ENCODE data around the gene P2RX1. TPM values are rescaled to one million over a fixed set of nuclear protein-coding genes. Genes with fewer than 3 reads are reported as not detected.
A peak's percentile ranks its signal among the peaks of the same experiment; 100 is the strongest.

The P2RX1 gene
- total RNA-seq, 4 donors from 2014 or later = 0.82 to 11.2 (median 7.0) TPM

DNA sequence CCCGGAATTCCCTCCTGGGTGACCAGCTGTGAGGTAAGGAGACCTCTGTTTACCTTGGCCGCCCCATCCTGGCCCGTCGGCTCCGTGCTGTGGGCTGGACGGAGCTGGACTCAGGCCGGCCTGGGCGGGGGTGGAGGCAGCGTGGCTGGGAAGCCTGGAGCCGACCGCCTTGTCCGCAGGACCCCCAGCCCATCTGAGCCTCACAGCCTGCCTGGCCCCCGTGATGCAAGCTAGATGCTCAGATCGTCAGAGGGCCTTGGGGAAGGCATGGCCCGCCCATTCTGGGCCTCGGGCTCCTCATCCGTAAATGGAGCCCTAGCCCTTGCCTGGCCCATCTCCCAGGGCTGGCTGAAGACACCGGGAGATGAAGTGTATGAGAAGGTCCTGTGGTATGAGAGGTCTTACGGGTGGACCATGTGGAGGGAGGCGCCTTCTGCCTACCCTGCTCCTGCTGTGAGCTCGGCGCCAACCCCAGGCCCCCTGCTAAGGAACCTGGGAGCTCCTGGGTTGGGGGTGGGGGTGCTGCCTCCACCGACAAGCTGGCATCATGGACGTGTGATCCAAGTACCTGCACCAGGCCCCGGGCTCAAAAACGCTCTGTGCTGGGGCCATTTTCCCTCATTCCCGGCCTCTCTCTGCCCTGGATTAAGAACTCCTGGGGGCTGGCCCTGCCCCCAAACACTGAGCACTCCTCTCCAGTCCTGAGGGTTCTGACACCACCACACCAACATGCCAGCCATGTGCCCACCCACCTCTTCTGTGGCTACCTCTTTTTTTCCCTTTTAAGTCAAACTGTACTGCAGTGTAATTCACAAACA is 5.4 kb upstream of the P2RX1 start:
- TF ChIP-seq EP300 (IDR thresholded peaks at IDR 0.05; ENCODE audit: low read depth) (no peak), POLR2A (IDR thresholded peaks at IDR 0.05) (no peak), POLR2AphosphoS5 (IDR thresholded peaks at IDR 0.05) (no peak)
- TF ChIP-seq, protein P1, sequence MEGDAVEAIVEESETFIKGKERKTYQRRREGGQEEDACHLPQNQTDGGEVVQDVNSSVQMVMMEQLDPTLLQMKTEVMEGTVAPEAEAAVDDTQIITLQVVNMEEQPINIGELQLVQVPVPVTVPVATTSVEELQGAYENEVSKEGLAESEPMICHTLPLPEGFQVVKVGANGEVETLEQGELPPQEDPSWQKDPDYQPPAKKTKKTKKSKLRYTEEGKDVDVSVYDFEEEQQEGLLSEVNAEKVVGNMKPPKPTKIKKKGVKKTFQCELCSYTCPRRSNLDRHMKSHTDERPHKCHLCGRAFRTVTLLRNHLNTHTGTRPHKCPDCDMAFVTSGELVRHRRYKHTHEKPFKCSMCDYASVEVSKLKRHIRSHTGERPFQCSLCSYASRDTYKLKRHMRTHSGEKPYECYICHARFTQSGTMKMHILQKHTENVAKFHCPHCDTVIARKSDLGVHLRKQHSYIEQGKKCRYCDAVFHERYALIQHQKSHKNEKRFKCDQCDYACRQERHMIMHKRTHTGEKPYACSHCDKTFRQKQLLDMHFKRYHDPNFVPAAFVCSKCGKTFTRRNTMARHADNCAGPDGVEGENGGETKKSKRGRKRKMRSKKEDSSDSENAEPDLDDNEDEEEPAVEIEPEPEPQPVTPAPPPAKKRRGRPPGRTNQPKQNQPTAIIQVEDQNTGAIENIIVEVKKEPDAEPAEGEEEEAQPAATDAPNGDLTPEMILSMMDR (IDR thresholded peaks at IDR 0.05) = no peak
- H3K4me1 ChIP-seq = peaks cover 10 to 23% (median 14%) of the 10 kb centered on the region in 4 donors
- peak overlapping the region in 1 of 4 donors; percentile 36 for H3K27ac ChIP-seq
- no peak for DNase-seq
- H3K4me3 ChIP-seq = no peak overlapping the region
- H3K27me3 ChIP-seq = no peaks in the 10 kb centered on the region
- no peaks in the 10 kb centered on the region for H3K36me3 ChIP-seq
- intact Hi-C loops (cut with DNase I; ENCODE audit: low total_unique reads) = no loop called here
- in situ Hi-C loops (cut with MboI; ENCODE audit: low pct_ligation_motif_present in 1 of 4, low pct_unique_long_range_greater_than_20kb in 1 of 4, low sequenced_read_pairs in 3 of 4) = no loop called here
- WGBS, 2 donors (ENCODE audit: low coverage in 1 of 2) = 79% methylated on average over 22 of the region's 27 CpGs; no CpG with 5 or more reads in 1 of the 2 donors
- no peaks in the 10 kb centered on the region for H3K9me3 ChIP-seq

- intact Hi-C loops (cut with DNase I; ENCODE audit: low total_unique reads) (no loop called here), in situ Hi-C loops (cut with MboI; ENCODE audit: low pct_ligation_motif_present in 1 of 4, low pct_unique_long_range_greater_than_20kb in 1 of 4, low sequenced_read_pairs in 3 of 4) (no loop called here)
- no peak for DNase-seq
- no peak for TF ChIP-seq EP300 (IDR thresholded peaks at IDR 0.05; ENCODE audit: low read depth)
- TF ChIP-seq POLR2AphosphoS5 (IDR thresholded peaks at IDR 0.05) = no peak
- TF ChIP-seq, protein P1 (IDR thresholded peaks at IDR 0.05) = no peak
- TF ChIP-seq POLR2A (IDR thresholded peaks at IDR 0.05) = no peak
- Histone ChIP-seq H3K4me3 (no peak overlapping the region), H3K4me1 (peaks cover 17 to 30% (median 21%) of the 10 kb centered on the region in 4 donors), H3K9me3 (no peaks in the 10 kb centered on the region), H3K36me3 (no peaks in the 10 kb centered on the region), H3K27me3 (no peaks in the 10 kb centered on the region), H3K27ac (peak overlapping the region in 1 of 4 donors; percentile 36)
- WGBS, 2 donors (ENCODE audit: low coverage in 1 of 2) = 88% methylated on average over 16 of the region's 16 CpGs; no CpG with 5 or more reads in 1 of the 2 donors
These were observed 4.7 kb upstream of the P2RX1 start for GRCh38 chr17:3921006-3921405.

- intact Hi-C loops (cut with DNase I; ENCODE audit: low total_unique reads) = loop anchor here (10.0 kb wide), 1 partner anchor 86 kb away; no protein-coding TSS in a partner anchor
These were observed 2.9 kb upstream of the P2RX1 start for GRCh38 chr17:3919123-3919624.

More at GRCh38 chr17:3919123-3919624, 2.9 kb upstream of the P2RX1 start:
- Histone ChIP-seq H3K27me3 (no peaks in the 10 kb centered on the region), H3K36me3 (no peaks in the 10 kb centered on the region), H3K27ac (peak overlapping the region; percentile 51 to 61 (median 58)), H3K4me1 (peaks cover 19 to 37% (median 27%) of the 10 kb centered on the region in 4 donors), H3K4me3 (no peak overlapping the region), H3K9me3 (no peaks in the 10 kb centered on the region)
- TF ChIP-seq, protein P1 (IDR thresholded peaks at IDR 0.05) = no peak
- no peak for TF ChIP-seq POLR2AphosphoS5 (IDR thresholded peaks at IDR 0.05)
- no peak for TF ChIP-seq POLR2A (IDR thresholded peaks at IDR 0.05)
- no peak for TF ChIP-seq EP300 (IDR thresholded peaks at IDR 0.05; ENCODE audit: low read depth)
- no peak for DNase-seq
- 89% methylated on average over 16 of the region's 22 CpGs; no CpG with 5 or more reads in 1 of the 2 donors for WGBS, 2 donors (ENCODE audit: low coverage in 1 of 2)
- in situ Hi-C loops (cut with MboI; ENCODE audit: low pct_ligation_motif_present in 1 of 4, low pct_unique_long_range_greater_than_20kb in 1 of 4, low sequenced_read_pairs in 3 of 4) = loop anchor here in 1 of 4 donors (10.0 kb wide), 1 partner anchor 76 kb away; no protein-coding TSS in a partner anchor
